K562 (cell line): Measurements from ENCODE around the gene GOLGA2. TPM values are rescaled to one million over a fixed set of nuclear protein-coding genes. Genes with fewer than 3 reads are reported as not detected.

ENCODE experiments used
- ARID3A ChIP-seq: IDR thresholded peaks from 2 replicates; pipeline ENCODE4 v1.6.1; 2012; ENCODE audit warnings: low read depth, low read length, improper control_type of control experiment, borderline replicate concordance
- BRD9 ChIP-seq: fragments of 450-650 bp; IDR thresholded peaks from 2 replicates; pipeline ENCODE4 v1.6.1; 2018; ENCODE audit warnings: low read depth; ENCODE audit not compliant: partially characterized antibody
- FOXK2 ChIP-seq, 2 experiments: fragments of 450-650 bp; IDR thresholded peaks in 1 of 2; conservative IDR thresholded peaks in 1 of 2; 2 replicates each; pipeline ENCODE4 v1.6.1; 2016; ENCODE audit warnings: low read depth in 2 of 2, mild to moderate bottlenecking in 1 of 2
- GTF2F1 ChIP-seq: IDR thresholded peaks from 2 replicates; pipeline ENCODE4 v1.6.1; 2011; ENCODE audit warnings: low read depth, low read length, improper control_type of control experiment
- HDAC8 ChIP-seq: fragments of 450-650 bp; IDR thresholded peaks from 2 replicates; pipeline ENCODE4 v1.6.1; 2016; ENCODE audit warnings: mild to moderate bottlenecking, missing genetic modification characterization, moderate library complexity, missing compliant biosample characterization
- KDM2B ChIP-seq: fragments of 250-450 bp; sonication (Bioruptor Pico); IDR thresholded peaks from 2 replicates; pipeline ENCODE4 v1.8.0; 2021; ENCODE audit warnings: mild to moderate bottlenecking, moderate library complexity
- NCOR1 ChIP-seq: fragments of 450-650 bp; IDR thresholded peaks from 2 replicates; pipeline ENCODE4 v1.6.1; 2016; ENCODE audit warnings: mild to moderate bottlenecking, moderate library complexity
- OTX1 ChIP-seq: fragments of 450-650 bp; formaldehyde crosslinking; IDR thresholded peaks from 2 replicates; pipeline ENCODE4 v1.4.0; 2022; ENCODE audit warnings: mild to moderate bottlenecking
- PCBP1 ChIP-seq: fragments of 200-400 bp; formaldehyde crosslinking; IDR thresholded peaks from 2 replicates; pipeline ENCODE4 v1.6.1; 2018; ENCODE audit warnings: mild to moderate bottlenecking, low read depth, low read length; ENCODE audit not compliant: poor library complexity, severe bottlenecking
- POU5F1 ChIP-seq: fragments of 150-350 bp; IDR thresholded peaks from 2 replicates; pipeline ENCODE4 v1.6.1; 2014; ENCODE audit warnings: borderline replicate concordance, low read length, low read depth, mild to moderate bottlenecking; ENCODE audit not compliant: partially characterized antibody
- RFX7 ChIP-seq: fragments of 250-450 bp; sonication (Bioruptor Pico); IDR thresholded peaks from 2 replicates; pipeline ENCODE4 v1.5.1; 2021; ENCODE audit warnings: mild to moderate bottlenecking
- RNF219 ChIP-seq: fragments of 250-450 bp; sonication (Bioruptor Pico); IDR thresholded peaks from 2 replicates; pipeline ENCODE4 v1.5.0; 2022; ENCODE audit warnings: mild to moderate bottlenecking
- TRIM24 ChIP-seq, 2 experiments: fragments of 450-650 bp; IDR thresholded peaks; 2 replicates each; pipeline ENCODE4 v1.6.1; 2016
- ZBTB2 ChIP-seq: fragments of 450-650 bp; IDR thresholded peaks from 2 replicates; pipeline ENCODE4 v1.6.1; 2016; ENCODE audit warnings: antibody characterized with exemption
- ZFP1 ChIP-seq: fragments of 450-650 bp; formaldehyde crosslinking; IDR thresholded peaks from 2 replicates; pipeline ENCODE4 v1.4.0; 2020; ENCODE audit warnings: mild to moderate bottlenecking, mixed read lengths
- ZMIZ1 ChIP-seq, 2 experiments: fragments of 150-350 bp in 1 of 2; IDR thresholded peaks; 2 replicates each; pipeline ENCODE4 v1.6.1; 2012 to 2016; ENCODE audit warnings: low read depth in 2 of 2, low read length in 2 of 2, mild to moderate bottlenecking in 1 of 2, moderate library complexity in 1 of 2
- ZNF146 ChIP-seq: IDR thresholded peaks from one replicate; pipeline ENCODE4 v1.6.1; 2018; ENCODE audit warnings: missing compliant biosample characterization; ENCODE audit not compliant: unreplicated experiment
- ZNF695 ChIP-seq: fragments of 450-650 bp; formaldehyde crosslinking; IDR thresholded peaks from 2 replicates; pipeline ENCODE4 v1.4.0; 2020; ENCODE audit warnings: mild to moderate bottlenecking, moderate library complexity
- polyA plus RNA-seq, 8 experiments: library from polyadenylated mRNA; depleted of rRNA in 4 of 8; stranded (reverse) in 5 of 8; unstranded in 3 of 8; fragments of >200 nt; fragmentation: Nextera tagmentation in 2 of 8; fragmentation: Illumina TruSeq in 1 of 8; extraction: Ambion mirVana in 2 of 8; extraction: Trizol in 1 of 8; gene quantifications; 2 replicates each; pipeline versions ENCODE4 v1.2.1 to v1.2.3, GENCODE V29; 2011 to 2014; ENCODE audit warnings: inconsistent platforms in 1 of 8, missing spikeins in 1 of 8
- total RNA-seq, 7 experiments: library from RNA; depleted of rRNA in 6 of 7; stranded (reverse); fragments of >200 nt in 6 of 7; fragmentation: Illumina TruSeq in 2 of 7; extraction: Trizol in 2 of 7; gene quantifications; 2 replicates each; pipeline versions ENCODE4 v1.2.1 to v1.2.3, GENCODE V29; 2011 to 2021; ENCODE audit warnings: low replicate concordance in 1 of 7

The GOLGA2 gene
- total and polyA plus RNA-seq, 9 of the 15 experiments (the other 6 are each of a cell fraction or from before 2014, with no cell fraction given), result 15.7 to 138 (median 76.0) TPM

GRCh38 chr9:128275198-128276007 is at the start of gene GOLGA2 (continued):
- TF ChIP-seq ZNF146 (CRISPR knock-in tag), result no peak
- TF ChIP-seq RFX7 (CRISPR knock-in tag), result peak; percentile 60; the same call in 1 of the 2 replicates
- TF ChIP-seq PCBP1, result peak; percentile 84
- TF ChIP-seq KDM2B (CRISPR knock-in tag), result 0 out of 2 replicates have a peak, but pooled peaks have one; percentile 48
- no peak for TF ChIP-seq ZBTB2
- TF ChIP-seq ARID3A, result no peak
- no peak for TF ChIP-seq BRD9
- no peak for TF ChIP-seq RNF219 (CRISPR knock-in tag)
- TF ChIP-seq POU5F1, result no peak
- TF ChIP-seq ZFP1 (CRISPR knock-in tag), result 0 out of 2 replicates have a peak, but pooled peaks have one; percentile 3
- TF ChIP-seq ZMIZ1 (IDR thresholded peaks at IDR 0.05; ENCODE audit: low read depth in 2 of 2, low read length in 2 of 2), result no peak; a peak in 1 of 4 replicates
- TF ChIP-seq NCOR1, result no peak
- no peak for TF ChIP-seq FOXK2 (conservative IDR thresholded peaks at IDR 0.05 in 1 of 2, IDR thresholded peaks at IDR 0.05 in 1 of 2; ENCODE audit: low read depth in 2 of 2)
- TF ChIP-seq OTX1, result peak; percentile 60
- 0 out of 2 replicates have a peak, but pooled peaks have one; percentile 20 for TF ChIP-seq GTF2F1
- TF ChIP-seq ZNF695, result 0 out of 2 replicates have a peak, but pooled peaks have one; percentile 26
- no peak for TF ChIP-seq TRIM24 (IDR thresholded peaks at IDR 0.05)
- no peak for TF ChIP-seq HDAC8 (tag)
